ENCODE measurements around the gene IL36A.

The IL36A gene

DNA sequence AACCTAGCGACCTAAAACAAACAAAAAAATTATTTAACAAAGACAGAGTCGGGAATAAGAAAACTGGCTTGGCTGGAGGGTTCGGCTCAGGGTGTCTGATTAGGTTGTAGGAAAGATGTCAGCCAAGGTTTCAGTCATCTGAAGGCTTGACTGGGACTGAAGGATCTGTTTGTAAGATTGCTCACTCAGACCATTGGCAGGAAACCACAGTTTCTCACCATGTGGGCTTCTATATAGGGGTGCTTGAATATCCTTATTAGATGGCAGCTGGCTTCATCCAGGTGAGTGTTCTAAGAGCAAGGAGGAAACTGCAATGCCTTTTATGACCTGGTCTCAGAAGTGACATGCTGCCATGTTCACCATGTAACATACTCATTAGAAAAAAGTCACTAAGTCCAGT is 48.4 kb downstream of the IL36A start:
- DNase-seq: no peak

DNA sequence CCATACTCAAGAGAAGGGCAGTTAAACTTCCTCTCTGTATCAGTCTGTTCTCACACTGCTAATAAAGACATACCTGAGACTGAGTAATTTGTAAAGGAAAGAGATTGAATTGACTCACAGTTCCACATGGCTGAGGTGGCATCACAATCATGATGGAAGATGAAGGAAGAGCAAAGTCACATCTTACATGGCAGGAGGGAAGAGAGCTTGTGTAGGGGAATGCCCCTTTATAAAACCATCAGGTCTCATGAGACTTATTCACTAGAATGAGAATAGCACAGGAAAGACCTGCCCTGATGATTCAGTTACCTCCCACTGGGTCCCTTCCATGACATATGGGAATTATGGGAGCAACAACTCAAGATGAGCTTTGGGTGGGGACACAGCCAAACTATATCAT is 48.8 kb downstream of the IL36A start:
- DNase-seq: no peak

DNA sequence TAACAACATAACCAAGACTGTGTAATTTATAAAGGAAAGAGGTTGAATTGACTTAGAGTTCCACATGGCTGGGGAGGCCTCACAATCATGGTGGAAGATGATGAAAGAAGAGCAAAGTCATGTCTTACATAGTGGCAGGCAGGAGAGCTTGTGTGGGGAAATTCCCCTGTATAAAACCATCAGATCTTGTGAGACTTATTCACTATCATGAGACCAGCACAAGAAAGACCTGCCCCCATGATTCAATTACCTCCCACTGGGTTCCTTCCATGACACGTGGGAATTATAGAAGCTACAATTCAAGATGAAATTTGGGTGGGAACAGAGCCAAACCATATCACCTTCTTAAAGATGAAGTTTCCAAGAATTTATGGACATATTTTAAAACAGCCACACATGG is 51.3 kb downstream of the IL36A start:
- no peak for DNase-seq

DNA sequence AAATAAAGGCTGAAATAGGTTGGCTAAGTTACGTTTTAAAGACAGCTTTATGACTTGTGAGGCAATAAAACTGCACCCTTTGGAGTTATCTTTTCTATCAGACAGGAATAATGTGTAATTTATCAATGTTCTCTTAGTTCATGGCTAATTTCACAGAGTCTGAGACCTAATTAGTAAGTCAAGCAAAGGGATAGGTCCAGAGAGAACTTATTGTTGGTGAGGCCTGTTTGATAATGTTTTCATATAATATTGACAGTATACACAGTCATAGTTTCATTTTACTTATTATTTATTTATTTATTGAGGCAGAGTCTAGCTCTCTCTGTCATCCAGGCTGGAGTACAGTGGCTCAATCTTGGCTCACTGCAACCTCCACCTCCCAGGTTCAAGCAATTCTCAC is 51.9 kb downstream of the IL36A start:
- no peak for DNase-seq
